ENCODE measurements around the gene MTTP.

DNA sequence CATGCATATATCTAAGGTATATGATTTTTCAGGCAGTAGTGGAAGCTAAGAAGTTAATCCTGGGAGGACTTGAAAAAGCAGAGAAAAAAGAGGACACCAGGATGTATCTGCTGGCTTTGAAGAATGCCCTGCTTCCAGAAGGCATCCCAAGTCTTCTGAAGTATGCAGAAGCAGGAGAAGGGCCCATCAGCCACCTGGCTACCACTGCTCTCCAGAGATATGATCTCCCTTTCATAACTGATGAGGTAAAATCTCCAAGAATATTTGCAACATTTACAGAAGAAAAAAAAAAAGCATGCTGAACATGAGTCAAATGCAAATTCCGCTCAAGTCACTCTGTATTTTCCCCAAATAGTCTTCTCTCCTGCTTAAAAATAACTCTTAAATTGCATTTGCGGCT, 32.1 kb downstream of the MTTP start:
- TF ChIP-seq, protein P1, sequence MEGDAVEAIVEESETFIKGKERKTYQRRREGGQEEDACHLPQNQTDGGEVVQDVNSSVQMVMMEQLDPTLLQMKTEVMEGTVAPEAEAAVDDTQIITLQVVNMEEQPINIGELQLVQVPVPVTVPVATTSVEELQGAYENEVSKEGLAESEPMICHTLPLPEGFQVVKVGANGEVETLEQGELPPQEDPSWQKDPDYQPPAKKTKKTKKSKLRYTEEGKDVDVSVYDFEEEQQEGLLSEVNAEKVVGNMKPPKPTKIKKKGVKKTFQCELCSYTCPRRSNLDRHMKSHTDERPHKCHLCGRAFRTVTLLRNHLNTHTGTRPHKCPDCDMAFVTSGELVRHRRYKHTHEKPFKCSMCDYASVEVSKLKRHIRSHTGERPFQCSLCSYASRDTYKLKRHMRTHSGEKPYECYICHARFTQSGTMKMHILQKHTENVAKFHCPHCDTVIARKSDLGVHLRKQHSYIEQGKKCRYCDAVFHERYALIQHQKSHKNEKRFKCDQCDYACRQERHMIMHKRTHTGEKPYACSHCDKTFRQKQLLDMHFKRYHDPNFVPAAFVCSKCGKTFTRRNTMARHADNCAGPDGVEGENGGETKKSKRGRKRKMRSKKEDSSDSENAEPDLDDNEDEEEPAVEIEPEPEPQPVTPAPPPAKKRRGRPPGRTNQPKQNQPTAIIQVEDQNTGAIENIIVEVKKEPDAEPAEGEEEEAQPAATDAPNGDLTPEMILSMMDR (IDR thresholded peaks at IDR 0.05): no peak
- no peak for TF ChIP-seq EZH2 (IDR thresholded peaks at IDR 0.05; ENCODE audit: borderline replicate concordance, insufficient read depth, low read depth, low read length, poor library complexity, severe bottlenecking)
